Kidney glomerular epithelial cell (primary cell): ENCODE results near the gene RPS6KA3.

Experiments used
- DNase-seq: peaks from one replicate; lab custom pipeline; 2025; lab: John Stamatoyannopoulos, UW

Gene RPS6KA3

DNA sequence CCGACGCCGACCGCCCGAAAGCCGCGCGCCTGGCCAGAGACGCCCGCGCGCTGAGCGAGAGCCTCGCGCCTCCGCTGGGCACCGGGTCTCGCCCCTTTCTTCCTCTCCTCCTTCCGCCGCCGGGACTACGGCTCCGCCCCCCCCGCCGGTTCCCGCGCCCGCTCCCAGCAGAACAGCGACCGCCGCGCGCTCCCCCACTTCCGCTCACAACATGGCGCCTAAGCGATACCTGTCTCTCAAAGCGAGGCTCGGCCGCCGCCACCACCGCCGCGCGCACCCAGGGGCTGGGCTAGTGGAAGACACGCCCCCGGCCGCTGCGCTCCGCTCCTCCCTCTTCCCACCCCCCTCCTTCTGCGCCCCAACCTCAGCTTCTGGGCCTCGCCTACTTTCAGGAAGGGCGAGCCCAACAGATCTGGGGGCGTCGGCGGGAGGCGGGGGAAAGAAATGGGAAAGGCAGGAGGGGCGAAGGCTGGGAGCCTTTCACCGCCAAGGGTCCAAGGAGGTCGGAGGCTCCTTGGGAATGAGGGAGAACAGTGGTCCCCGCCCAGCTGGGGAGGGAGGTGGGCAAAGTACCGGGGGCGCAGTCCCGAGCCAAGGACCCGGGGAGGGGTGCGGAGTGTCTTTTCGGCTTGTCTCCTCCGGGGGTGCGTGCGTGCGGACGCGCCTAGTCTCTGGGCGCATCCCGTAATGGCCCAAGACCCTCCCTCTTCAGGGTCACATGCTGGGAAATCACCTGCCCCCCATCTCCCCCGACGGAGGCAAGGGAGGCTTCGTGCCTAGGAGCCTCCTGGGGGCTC lies at the start of gene RPS6KA3:
Gene RPS6KA3, minus strand, starts transcription at position 100 of the 797 bp plus-strand sequence. CDS start 277 bp downstream, outside the sequence.
- peak; percentile 41 for DNase-seq

DNA sequence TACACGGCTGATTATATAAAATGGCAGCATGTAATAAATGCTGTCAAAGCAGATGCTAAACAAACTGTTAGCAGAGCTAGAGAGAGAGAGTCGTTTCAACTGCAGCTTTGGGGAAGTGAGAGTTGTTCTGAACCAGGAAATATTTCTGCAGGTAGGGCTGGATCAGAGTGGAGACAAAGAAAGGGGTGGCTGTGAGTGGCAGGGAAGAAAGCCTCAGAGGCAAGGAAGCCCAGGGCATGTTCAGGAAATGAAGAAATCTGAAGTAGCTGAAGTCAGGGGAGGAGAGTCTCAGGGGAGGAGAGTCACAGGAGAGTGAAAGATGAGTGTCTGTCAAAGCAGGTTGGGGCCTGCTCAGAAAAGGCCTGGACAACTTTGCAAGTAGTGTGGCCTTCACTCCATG lies 48.4 kb upstream of the RPS6KA3 start:
- no peak for DNase-seq

DNA sequence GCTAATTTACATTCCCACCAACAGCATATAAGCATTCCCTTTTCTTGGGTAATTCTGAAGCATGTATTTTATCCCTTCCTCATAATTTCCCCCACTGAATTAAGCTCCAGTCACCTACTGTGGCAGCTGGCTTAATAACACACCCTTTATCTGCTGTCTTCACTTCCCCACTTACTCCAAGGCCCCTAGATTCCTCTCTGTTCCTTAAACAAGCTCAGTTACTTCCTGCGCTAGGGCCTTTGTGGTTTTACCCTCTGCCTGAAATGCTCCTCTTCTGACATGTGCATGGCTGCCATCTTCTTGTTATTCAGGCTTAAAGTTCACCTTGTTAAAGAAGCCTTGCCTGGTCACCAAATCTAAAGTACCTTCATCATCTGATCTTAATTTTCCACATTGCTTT lies 47.2 kb upstream of the RPS6KA3 start:
- no peak for DNase-seq

DNA sequence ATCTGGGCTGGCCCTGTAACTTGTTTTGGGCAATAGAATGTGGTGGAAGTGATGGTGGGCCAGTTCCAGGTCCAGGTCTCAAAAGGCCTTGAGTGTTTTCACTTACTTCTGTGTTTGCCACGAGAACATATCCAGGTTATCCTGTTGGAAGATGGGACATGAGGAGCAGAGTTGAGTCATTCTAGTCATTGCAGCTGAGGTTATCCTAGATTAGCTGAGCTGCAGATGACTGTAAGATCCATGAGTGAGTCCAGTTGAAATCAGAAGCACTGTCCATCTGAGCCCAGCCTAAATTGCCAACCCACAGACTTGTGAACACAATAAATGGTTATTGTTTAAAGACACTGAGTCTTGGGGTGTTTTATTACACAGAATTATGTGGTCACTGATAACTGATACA lies 45.3 kb upstream of the RPS6KA3 start:
- no peak for DNase-seq

DNA sequence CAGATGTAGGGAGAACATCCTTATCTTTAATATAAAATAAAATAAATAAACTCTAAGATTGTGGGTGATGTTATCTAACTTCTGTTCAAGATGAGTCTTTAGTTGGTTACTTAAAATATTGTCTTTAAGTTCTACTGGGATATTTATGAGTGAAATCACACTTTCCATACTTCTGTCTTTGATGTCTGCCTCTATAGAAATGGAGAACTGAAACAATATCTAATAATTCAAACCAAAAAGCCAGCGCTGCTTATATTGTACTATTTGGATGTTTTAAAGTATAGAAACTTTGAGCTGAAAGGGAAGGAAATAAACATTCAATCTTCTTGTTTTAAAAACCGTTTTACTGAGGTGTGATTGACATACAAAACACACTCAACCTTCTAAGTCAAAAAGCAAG lies 44.8 kb upstream of the RPS6KA3 start:
- no peak for DNase-seq

DNA sequence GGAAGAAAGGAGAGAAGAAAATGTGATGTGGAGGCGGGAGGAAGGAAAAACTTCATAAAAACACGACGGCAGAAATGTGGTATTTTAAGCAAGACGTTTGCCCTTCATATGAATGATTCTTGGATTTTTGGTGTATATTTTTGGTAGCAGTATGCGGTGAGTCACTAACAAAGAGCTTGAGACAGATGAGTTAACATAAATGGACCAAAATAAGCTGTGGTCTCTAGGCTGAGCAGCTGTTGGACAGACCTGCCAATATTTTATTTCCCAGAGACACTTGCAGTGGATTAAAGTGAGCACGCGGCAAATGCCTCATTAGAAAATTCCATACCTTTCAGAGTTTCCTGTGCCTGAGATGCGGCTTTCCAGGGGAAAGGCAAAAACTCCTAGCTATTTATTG lies 43.1 kb upstream of the RPS6KA3 start:
- DNase-seq = no peak

DNA sequence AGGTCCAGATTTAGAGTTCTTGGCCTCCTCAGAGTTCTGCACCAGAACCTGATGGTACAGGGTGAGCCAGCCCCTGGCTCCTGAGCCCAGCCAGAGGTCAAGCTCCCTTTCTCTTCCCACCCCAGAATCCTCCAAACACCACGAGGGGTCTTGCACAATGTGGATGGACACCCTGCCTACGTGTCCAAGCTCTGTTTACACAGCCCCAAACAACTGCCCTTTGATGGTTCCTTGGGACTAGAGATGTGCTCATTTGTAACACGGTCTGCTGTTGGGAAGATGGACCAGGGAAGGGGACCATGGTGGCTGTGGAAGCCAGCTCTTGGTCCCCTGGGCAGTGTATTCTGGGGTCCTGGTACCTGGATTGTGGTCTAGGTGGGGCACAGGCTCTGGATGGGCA lies 40.0 kb upstream of the RPS6KA3 start:
- no peak for DNase-seq

DNA sequence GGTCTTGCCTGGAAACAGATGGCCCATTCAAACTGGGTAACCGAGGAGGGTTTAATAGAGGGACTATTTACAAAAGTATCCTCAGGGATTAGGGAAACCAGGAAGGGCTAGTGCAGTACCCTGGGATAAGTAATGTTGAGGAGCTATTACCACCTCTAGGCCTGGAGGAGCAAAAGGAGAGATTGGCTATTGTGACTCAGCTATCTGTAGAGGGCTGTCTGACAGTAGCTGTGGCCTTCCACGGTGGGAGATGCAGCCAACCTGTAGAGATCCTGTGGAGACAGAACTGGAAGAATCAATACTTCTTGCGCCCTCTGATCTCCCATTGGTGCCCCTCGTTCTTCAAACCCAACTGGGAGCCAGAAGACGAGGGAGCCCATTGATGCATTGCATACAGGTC lies 34.1 kb upstream of the RPS6KA3 start:
- no peak for DNase-seq

DNA sequence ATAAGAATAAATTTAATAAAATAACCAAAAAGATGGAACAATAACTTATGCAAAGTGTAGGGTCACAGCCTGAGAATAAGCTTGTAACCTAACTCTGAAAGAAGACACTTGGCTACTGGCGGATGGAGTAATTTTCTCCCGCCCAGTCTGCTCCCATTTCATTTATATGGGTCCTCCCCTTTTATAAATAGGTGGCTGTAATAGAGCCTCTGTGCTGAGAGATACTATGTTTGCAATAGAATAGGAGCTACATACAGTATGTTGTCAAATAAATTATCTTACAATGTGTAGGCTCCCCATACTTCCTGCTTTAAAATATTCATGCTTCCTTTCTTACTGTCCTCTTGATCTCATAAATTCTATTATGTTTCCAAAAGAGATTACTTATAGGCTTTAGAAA lies 28.2 kb upstream of the RPS6KA3 start:
- DNase-seq = no peak

DNA sequence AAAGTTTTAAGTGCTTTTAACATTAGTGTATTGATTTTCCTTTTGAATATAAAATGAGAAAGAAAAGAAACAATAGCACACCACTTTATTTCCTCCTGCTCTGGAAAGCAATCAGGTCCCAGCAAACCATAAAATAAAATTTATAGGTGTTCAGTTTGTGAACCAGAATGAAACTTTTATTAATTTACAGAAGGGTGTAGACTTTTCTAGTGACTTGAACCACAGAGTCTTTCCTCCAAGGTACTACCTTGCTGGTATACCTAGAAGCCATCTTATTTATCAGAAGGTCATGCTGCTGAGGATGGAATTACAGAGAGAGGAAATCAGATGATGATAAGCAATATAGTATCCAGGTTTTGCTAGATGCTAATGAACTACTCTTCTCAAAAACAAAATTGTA lies 27.6 kb upstream of the RPS6KA3 start:
- no peak for DNase-seq

DNA sequence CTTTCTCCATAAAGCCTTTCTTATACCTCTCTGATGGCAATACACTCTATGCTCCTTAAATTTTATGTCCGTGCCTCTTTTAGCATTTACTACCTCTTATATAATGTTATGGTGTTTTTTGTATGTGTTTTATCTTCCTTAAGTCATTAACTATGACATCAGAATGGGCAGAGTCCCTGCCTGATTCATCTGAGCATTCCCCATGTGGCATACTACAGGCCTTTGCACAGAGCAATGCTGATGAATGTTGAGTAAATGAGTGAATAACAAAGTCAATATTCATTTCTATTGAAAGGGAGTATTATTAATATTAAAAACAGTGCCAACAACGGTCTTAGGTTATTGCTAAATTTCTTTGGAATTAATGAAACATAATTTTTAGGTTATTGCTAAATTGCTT lies 18.8 kb upstream of the RPS6KA3 start:
- no peak for DNase-seq

DNA sequence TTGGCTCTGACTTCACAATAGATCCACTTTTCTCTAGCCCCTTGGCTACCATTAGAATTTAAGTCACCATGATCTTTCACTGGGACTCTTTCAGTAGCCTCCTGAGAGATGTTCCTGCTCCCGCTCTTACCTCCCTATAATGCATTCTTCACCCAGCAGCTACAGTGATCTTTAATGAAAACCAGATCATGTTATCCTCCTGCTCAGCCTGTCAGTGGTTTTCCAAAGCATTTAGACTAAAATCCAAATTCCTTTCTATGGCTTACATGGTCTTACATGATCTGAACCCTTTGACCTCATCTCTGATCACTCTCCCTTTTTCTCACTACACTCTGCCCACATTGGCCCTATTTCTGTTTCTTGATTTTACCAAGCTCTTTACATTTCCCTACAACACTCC lies 18.3 kb upstream of the RPS6KA3 start:
- DNase-seq = no peak

DNA sequence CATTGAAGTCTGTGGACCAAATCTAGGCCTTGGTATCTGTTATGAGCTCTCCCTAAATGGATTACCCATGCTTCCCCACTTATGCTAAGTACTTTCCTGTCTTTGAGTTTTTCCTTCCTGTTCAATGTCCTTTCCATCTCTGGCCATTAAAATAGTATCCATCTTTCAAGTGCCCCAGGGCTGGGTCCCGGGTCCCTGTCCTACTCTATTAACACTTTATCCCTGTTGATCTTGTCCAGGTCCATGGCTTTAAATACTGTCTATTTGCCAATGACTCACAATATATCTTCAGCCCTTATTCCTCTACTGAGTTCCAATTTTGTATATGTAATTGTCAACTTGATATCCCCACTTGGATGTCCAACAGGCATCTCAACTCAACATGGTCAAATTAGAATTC lies 17.7 kb upstream of the RPS6KA3 start:
- DNase-seq = no peak

DNA sequence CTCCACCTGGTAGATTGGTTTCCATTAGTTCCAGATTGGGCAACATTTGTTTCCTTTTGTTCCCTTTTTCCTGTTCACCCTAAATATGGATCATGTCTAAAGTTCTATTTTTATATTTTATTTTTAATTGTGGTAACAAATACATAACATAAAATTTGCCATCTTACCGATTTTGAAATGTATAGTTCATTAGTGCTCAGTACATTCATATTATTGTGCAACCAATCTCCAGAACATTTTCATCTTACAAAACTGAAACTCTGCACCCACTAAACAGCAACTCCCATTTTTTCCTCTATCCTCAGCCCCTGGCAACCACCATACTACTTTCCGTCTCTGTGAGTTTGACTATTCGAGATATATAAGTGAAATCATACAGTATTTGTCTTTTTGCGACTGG lies 14.2 kb upstream of the RPS6KA3 start:
- no peak for DNase-seq

DNA sequence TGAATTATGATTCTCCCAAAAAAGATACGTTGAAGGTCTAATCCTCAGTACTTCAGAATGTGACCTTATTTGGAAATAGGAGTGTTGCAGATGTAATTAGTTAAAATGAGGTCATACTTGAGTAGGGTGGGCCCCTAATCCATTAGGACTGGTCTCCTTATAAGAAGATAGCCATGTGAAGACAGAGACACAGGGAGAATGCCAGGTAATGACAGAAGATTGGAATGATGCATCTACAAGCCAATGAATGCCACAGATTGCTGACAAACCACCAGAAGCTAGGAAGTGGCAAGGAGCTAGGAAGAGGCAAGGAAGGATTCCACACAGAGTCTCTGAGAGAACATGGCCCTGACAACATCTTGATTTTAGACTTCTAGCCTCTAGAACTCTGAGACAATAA lies 7.4 kb upstream of the RPS6KA3 start:
- no peak for DNase-seq

DNA sequence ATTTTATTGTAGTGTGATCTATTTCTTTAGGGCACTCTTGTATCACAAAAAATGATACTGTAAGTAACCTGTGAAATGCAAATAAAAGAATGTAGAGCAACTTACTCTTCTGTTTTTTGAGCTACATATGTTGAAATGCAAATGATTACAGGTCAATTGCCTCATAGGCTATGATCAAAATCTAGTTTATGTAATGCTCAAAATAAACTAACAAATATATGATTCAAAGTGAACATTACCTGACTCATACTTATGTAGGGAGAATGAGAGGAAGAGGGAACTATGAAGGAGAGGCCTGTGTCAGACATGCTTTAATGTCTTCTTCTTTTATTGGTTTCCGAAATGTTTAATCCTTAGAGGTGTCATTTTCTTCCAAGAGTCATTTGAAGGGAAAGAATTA lies 5.0 kb upstream of the RPS6KA3 start:
- no peak for DNase-seq

DNA sequence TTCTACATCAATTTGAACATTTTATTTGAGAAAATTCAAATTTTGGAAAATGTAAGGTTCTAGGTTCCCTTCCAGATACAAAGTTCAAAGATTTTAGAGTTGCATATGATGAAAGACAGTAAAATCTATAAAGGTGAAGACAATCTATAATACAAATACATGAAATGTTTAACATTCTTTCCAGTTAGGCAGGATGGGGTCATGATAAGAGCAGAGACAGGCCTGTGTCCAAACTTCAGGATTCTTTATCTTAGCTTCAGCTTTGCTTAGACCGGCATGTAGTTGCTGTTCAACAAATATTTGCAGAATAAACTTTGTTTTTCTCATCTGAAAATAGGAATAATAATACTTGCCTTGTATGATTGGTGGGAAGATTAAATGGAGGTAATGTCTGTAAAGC lies 4.5 kb upstream of the RPS6KA3 start:
- no peak for DNase-seq

DNA sequence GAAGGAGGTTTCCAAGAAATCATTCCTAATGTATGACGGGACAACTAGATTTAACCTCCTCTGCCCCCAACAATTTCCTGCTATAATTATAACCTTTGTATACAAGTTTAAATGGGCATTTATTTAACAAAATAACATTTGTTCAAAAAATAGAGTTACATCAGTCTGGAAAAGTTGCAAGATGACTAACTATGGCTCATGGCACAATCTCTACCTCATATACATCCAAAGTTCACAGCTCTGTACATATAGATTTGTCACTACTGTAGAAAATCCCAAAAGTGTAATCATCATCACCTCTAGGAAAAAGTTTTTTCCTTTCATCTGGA lies 3.8 kb upstream of the RPS6KA3 start:
- no peak for DNase-seq

DNA sequence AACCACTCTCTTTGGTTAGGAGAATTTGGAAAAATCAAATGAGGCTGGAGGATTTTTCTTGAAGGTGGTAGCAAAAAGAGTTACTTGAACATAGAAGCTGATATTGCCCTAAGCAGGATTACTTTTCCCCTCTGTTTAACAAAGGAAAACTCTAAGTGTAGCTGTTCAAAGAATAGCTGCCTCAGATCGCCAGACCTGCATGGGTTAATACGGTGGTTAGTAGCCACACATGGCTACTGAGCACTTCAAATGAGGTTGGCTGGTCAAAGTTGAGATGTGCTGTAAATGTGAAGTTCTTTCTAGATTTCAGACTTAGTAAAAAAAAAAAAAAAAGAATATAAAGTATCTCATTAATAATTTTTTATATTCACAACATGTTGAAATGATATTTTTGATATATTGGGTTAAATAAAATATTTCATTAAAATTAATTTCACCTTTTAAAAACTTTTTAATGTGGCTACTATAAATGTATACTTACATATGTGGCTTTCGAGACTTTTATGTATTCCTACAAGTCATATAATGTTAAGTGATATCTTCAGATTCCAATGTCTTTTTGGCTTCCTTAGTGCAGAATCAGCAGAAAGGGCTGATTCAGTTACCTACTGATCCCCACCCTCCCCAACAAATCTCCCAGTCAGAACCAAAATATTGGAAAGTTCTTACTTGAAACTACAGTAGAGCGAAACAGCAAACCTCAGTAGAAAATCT lies 3.3 kb upstream of the RPS6KA3 start:
- no peak for DNase-seq

DNA sequence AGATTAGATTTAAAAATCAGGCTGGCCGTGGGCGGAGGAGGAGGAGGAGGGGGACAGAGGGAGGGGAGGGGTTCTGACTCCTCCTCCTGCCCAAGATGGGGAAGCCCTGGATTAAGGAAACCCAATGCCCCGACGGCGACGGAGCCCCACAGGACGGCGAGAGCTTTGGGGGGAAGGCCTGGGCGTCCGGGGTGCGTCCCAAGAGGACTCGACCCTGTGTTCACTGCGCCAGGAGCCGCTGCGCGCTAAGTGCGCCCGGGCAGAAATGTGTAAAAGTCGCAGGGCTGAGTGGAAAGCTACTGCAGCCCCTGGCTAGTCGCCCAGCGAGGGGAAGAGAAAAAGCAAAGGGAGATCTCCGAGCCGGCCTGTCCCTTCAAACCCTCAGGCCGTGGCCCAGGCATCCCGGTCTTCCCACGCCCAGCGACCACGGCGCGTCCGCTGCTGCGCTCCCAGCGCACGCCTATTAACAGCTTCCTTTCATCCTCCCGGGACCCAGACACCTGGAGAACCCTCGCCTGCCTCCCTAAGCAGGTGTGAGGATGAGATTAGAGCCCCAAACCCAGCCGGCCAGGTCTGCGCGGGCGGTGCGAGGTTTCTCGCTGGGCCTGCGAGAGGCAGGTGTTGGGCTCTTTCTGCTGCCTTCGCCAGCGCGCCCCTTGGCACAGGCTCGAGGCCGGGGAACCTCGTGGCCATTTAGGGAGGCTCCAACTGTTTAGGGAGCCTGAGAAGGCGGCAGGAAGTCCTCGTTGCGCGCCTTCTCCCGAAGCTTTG lies 1.4 kb upstream of the RPS6KA3 start:
- DNase-seq = no peak

DNA sequence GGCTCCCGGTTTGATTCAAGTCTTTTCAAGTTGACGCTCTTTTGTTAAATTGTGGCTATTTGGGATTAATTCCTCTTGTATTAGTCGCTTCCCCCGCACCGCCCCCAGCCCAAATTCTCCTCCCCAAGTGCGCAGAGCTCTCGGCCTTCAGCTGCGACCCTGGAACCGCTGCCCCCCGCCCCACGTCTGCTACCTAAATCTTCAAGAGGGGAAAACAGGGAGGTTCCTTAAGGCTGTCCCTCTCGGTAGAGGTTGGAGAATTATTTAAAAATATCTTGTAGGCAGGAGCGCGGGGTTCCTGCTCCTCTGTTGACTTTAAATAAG lies 860 bp upstream of the RPS6KA3 start:
- DNase-seq = no peak

DNA sequence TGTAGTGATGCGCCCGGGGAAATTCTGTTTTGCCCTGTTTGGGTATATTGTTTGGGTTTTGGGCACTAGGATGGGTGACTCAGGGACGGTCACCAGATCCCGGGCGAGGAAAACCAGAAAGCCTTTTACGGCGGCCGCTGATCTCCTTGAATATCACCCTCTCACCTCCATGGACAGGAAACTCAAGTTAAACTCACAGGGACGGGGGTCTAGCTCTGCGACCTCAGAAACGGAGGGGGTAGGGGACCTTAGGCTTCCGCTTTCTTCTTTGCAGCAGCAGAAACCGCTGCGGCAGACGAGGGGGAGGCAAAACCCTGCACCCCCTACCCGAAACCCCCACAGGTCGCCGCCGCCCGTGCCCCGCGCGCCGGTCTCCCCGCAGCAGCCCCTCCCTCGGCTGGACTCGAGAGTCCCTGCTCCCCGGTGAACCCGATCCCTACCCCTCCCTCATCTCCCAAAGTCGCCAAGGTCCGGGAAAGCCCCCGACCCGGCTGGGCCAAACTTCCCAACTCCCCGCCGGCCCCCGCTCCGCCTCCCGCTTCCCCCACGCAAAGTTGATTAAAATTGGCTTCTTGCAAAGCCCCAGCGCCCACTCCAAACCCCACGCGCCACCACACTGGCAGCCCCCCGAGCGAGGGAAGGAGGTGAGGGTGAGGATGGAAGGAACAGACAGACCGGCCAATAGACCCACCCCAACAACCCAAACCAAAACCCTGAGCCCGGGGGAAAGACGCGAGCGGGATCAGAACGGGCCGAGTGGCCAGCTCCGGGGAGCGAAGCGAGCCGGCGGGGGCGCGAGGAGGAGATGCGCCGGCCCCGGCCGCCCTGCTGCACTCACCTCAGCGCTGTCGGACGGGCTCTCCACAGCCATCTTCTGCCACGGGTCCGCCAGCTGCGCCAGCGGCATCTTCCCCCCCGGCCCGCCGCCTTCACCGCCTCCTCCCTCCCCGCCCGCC lies 705 bp downstream of the RPS6KA3 start:
- no peak for DNase-seq
